WTC11 (cell line): Measurements from ENCODE around the gene GPR61. TPM values are rescaled to one million over a fixed set of nuclear protein-coding genes. Genes with fewer than 3 reads are reported as not detected.

Source experiments
- ATAC-seq: fragments of 200-7000 bp; cut with Tn5 transposase; 2 replicates; pipeline ENCODE4 v1.10.0; 2021; ENCODE audit warnings: mild to moderate bottlenecking, moderate library complexity
- CTCF ChIA-PET: fragments of 300-600 bp; sonication (Branson Sonifier 250); formaldehyde crosslinking; loops from one replicate; lab custom pipeline; 2021; ENCODE audit warnings: antibody characterized with exemption; lab: Charles Lee
- POLR2A ChIA-PET: fragments of 350-600 bp; sonication (Branson Sonifier 250); formaldehyde crosslinking; loops from one replicate; lab custom pipeline; 2021; ENCODE audit warnings: antibody characterized with exemption; lab: Charles Lee
- DNase-seq: peaks from one replicate; pipeline ENCODE4 v3.0.0; 2021; ENCODE audit warnings: low spot score
- H3K27ac Mint-ChIP-seq: 2 replicates; pipeline ENCODE4 v1.8.0; 2021; ENCODE audit warnings: mixed read lengths
- H3K27me3 Mint-ChIP-seq: 2 replicates; pipeline ENCODE4 v1.8.0; 2021; ENCODE audit warnings: low read depth, mild to moderate bottlenecking, moderate library complexity, mixed read lengths
- H3K36me3 Mint-ChIP-seq: 2 replicates; pipeline ENCODE4 v1.8.0; 2021; ENCODE audit warnings: mixed read lengths
- H3K4me1 Mint-ChIP-seq: 2 replicates; pipeline ENCODE4 v1.8.0; 2022; ENCODE audit warnings: mixed read lengths
- H3K4me3 Mint-ChIP-seq: 2 replicates; pipeline ENCODE4 v1.8.0; 2021; ENCODE audit warnings: mild to moderate bottlenecking, moderate library complexity, mixed read lengths
- H3K9me3 Mint-ChIP-seq: 2 replicates; pipeline ENCODE4 v1.8.0; 2021; ENCODE audit warnings: mixed read lengths
- AFF4 ChIP-seq: sonication (generic); formaldehyde crosslinking; IDR thresholded peaks from 2 replicates; pipeline ENCODE4 v1.8.1; 2023; ENCODE audit warnings: mild to moderate bottlenecking, missing genetic modification reagents, borderline replicate concordance
- AR ChIP-seq: fragments of 250-450 bp; sonication (Bioruptor Pico); IDR thresholded peaks from 2 replicates; pipeline ENCODE4 v1.9.0; 2021; ENCODE audit warnings: mild to moderate bottlenecking
- ATF3 ChIP-seq: sonication (generic); formaldehyde crosslinking; conservative IDR thresholded peaks from 2 replicates; pipeline ENCODE4 v1.8.1; 2022; ENCODE audit warnings: mild to moderate bottlenecking, missing genetic modification reagents
- CREB1 ChIP-seq: sonication (generic); formaldehyde crosslinking; IDR thresholded peaks from 2 replicates; pipeline ENCODE4 v1.8.0; 2023; ENCODE audit warnings: mild to moderate bottlenecking, missing genetic modification reagents
- E2F4 ChIP-seq: sonication (generic); formaldehyde crosslinking; IDR thresholded peaks from 2 replicates; pipeline ENCODE4 v1.8.1; 2022; ENCODE audit warnings: low read depth, mild to moderate bottlenecking, moderate library complexity, missing genetic modification reagents, borderline replicate concordance
- ELF4 ChIP-seq: sonication (generic); formaldehyde crosslinking; IDR thresholded peaks from 2 replicates; pipeline ENCODE4 v1.8.1; 2022; ENCODE audit warnings: low read depth, mild to moderate bottlenecking, moderate library complexity, missing genetic modification reagents
- FOXJ3 ChIP-seq: sonication (generic); formaldehyde crosslinking; IDR thresholded peaks from 2 replicates; pipeline ENCODE4 v1.9.0; 2021; ENCODE audit warnings: missing genetic modification reagents, mild to moderate bottlenecking, borderline replicate concordance
- FOXP1 ChIP-seq: sonication (generic); formaldehyde crosslinking; IDR thresholded peaks from 2 replicates; pipeline ENCODE4 v1.8.0; 2022; ENCODE audit warnings: missing genetic modification reagents, mild to moderate bottlenecking, moderate library complexity, borderline replicate concordance
- JAZF1 ChIP-seq: fragments of 250-450 bp; sonication (Bioruptor Pico); IDR thresholded peaks from 2 replicates; pipeline ENCODE4 v1.9.0; 2021; ENCODE audit warnings: moderate library complexity, mild to moderate bottlenecking, inconsistent platforms
- NFE2L1 ChIP-seq: sonication (generic); formaldehyde crosslinking; IDR thresholded peaks from 2 replicates; pipeline ENCODE4 v1.8.1; 2023; ENCODE audit warnings: missing genetic modification reagents
- NR1H2 ChIP-seq: sonication (generic); formaldehyde crosslinking; IDR thresholded peaks from 2 replicates; pipeline ENCODE4 v1.9.0; 2021; ENCODE audit warnings: mild to moderate bottlenecking, moderate library complexity, missing genetic modification reagents
- NR2C2 ChIP-seq: sonication (generic); formaldehyde crosslinking; IDR thresholded peaks from 2 replicates; pipeline ENCODE4 v1.8.0; 2022; ENCODE audit warnings: mild to moderate bottlenecking, missing genetic modification reagents
- NR3C1 ChIP-seq: sonication (generic); formaldehyde crosslinking; conservative IDR thresholded peaks from 2 replicates; pipeline ENCODE4 v1.8.1; 2023; ENCODE audit warnings: low read depth, mild to moderate bottlenecking, missing genetic modification reagents
- PREB ChIP-seq: sonication (generic); formaldehyde crosslinking; IDR thresholded peaks from 2 replicates; pipeline ENCODE4 v1.8.1; 2022; ENCODE audit warnings: mild to moderate bottlenecking, missing genetic modification reagents, moderate library complexity, borderline replicate concordance
- SMAD3 ChIP-seq: sonication (generic); formaldehyde crosslinking; IDR thresholded peaks from 2 replicates; pipeline ENCODE4 v1.8.0; 2022; ENCODE audit warnings: missing genetic modification reagents, mild to moderate bottlenecking, borderline replicate concordance
- TCF7 ChIP-seq: sonication (generic); formaldehyde crosslinking; IDR thresholded peaks from 2 replicates; pipeline ENCODE4 v1.8.0; 2022; ENCODE audit warnings: mild to moderate bottlenecking, low read depth, missing genetic modification reagents, moderate library complexity
- ZNF121 ChIP-seq: sonication (generic); formaldehyde crosslinking; IDR thresholded peaks from 2 replicates; pipeline ENCODE4 v1.8.0; 2023; ENCODE audit warnings: missing genetic modification reagents
- ZNF423 ChIP-seq: fragments of 250-450 bp; sonication (Bioruptor Pico); IDR thresholded peaks from 2 replicates; pipeline ENCODE4 v2.1.2; 2022; ENCODE audit warnings: mild to moderate bottlenecking, moderate library complexity
- ZNF671 ChIP-seq: fragments of 250-450 bp; sonication (Bioruptor Pico); IDR thresholded peaks from 2 replicates; pipeline ENCODE4 v1.8.0; 2021; ENCODE audit warnings: mild to moderate bottlenecking
- total RNA-seq: library from RNA; stranded (reverse); gene quantifications from 3 replicates; pipeline ENCODE4 v1.2.3, GENCODE V29; 2021
- TF ChIP-seq, protein P1 (sequence below): sonication (generic); formaldehyde crosslinking; IDR thresholded peaks from 2 replicates; pipeline ENCODE4 v1.8.0; 2022; ENCODE audit warnings: mild to moderate bottlenecking, missing genetic modification reagents
- TF ChIP-seq, protein P2 (sequence below): fragments of 250-450 bp; sonication (Bioruptor Pico); IDR thresholded peaks from 2 replicates; pipeline ENCODE4 v2.1.2; 2022; ENCODE audit warnings: mild to moderate bottlenecking, moderate library complexity
- TF ChIP-seq, protein P3 (sequence below): sonication (generic); formaldehyde crosslinking; IDR thresholded peaks from 2 replicates; pipeline ENCODE4 v1.8.1; 2023; ENCODE audit warnings: mild to moderate bottlenecking, missing genetic modification reagents

The GPR61 gene
- total RNA-seq, 1 experiment from 2014 or later: 0.42 TPM

GRCh38 chr1:109582021-109582420 is 42.3 kb downstream of the GPR61 start:
- POLR2A ChIA-PET: no interaction called here
- H3K36me3 Mint-ChIP-seq: peaks cover 50% of the 10 kb centered on the region
- H3K4me1 Mint-ChIP-seq: no peaks in the 10 kb centered on the region
- no peak overlapping the region for H3K4me3 Mint-ChIP-seq
- TF ChIP-seq NR2C2 (no peak), PREB (CRISPR knock-in tag) (no peak), ELF4 (CRISPR knock-in tag) (no peak), ZNF121 (CRISPR knock-in tag) (no peak), AFF4 (CRISPR knock-in tag) (no peak), NR1H2 (CRISPR knock-in tag) (no peak), E2F4 (no peak), JAZF1 (no peak), SMAD3 (no peak), NFE2L1 (CRISPR knock-in tag) (no peak), NR3C1 (CRISPR knock-in tag) (no peak), CREB1 (CRISPR knock-in tag) (no peak), ZNF423 (CRISPR knock-in tag) (no peak)
- TF ChIP-seq, protein P1, sequence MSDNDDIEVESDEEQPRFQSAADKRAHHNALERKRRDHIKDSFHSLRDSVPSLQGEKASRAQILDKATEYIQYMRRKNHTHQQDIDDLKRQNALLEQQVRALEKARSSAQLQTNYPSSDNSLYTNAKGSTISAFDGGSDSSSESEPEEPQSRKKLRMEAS: no peak
- TF ChIP-seq, protein P2, sequence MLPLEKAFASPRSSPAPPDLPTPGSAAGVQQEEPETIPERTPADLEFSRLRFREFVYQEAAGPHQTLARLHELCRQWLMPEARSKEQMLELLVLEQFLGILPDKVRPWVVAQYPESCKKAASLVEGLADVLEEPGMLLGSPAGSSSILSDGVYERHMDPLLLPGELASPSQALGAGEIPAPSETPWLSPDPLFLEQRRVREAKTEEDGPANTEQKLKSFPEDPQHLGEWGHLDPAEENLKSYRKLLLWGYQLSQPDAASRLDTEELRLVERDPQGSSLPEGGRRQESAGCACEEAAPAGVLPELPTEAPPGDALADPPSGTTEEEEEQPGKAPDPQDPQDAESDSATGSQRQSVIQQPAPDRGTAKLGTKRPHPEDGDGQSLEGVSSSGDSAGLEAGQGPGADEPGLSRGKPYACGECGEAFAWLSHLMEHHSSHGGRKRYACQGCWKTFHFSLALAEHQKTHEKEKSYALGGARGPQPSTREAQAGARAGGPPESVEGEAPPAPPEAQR (CRISPR knock-in tag): no peak
- TF ChIP-seq, protein P3, sequence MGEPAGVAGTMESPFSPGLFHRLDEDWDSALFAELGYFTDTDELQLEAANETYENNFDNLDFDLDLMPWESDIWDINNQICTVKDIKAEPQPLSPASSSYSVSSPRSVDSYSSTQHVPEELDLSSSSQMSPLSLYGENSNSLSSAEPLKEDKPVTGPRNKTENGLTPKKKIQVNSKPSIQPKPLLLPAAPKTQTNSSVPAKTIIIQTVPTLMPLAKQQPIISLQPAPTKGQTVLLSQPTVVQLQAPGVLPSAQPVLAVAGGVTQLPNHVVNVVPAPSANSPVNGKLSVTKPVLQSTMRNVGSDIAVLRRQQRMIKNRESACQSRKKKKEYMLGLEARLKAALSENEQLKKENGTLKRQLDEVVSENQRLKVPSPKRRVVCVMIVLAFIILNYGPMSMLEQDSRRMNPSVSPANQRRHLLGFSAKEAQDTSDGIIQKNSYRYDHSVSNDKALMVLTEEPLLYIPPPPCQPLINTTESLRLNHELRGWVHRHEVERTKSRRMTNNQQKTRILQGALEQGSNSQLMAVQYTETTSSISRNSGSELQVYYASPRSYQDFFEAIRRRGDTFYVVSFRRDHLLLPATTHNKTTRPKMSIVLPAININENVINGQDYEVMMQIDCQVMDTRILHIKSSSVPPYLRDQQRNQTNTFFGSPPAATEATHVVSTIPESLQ (CRISPR knock-in tag): no peak
- no peaks in the 10 kb centered on the region for H3K27me3 Mint-ChIP-seq
- H3K9me3 Mint-ChIP-seq: no peaks in the 10 kb centered on the region
- ATAC-seq: no peak
- no peak for DNase-seq
- CTCF ChIA-PET: no interaction called here
- no peak overlapping the region for H3K27ac Mint-ChIP-seq

GRCh38 chr1:109584766-109585165 is 45.1 kb downstream of the GPR61 start:
- Mint-ChIP-seq H3K4me3 (no peak overlapping the region), H3K4me1 (no peaks in the 10 kb centered on the region), H3K9me3 (no peaks in the 10 kb centered on the region), H3K36me3 (peaks cover 60% of the 10 kb centered on the region), H3K27me3 (no peaks in the 10 kb centered on the region), H3K27ac (no peak overlapping the region)
- ATAC-seq (no peak), DNase-seq (no peak)
- POLR2A ChIA-PET: no interaction called here
- CTCF ChIA-PET: no interaction called here
- TF ChIP-seq FOXP1 (CRISPR knock-in tag) (no peak), ZNF671 (CRISPR knock-in tag) (no peak), NR2C2 (no peak), TCF7 (CRISPR knock-in tag) (no peak), AR (CRISPR knock-in tag) (no peak), ATF3 (CRISPR knock-in tag) (no peak), FOXJ3 (no peak)
